IMR-90 (cell line): ENCODE measurements around the gene HJURP. TPM values are rescaled to one million over a fixed set of nuclear protein-coding genes. Genes with fewer than 3 reads are reported as not detected.

Experiments used
- ATAC-seq: fragments of 200-7000 bp; cut with Tn5 transposase; 2 replicates; pipeline ENCODE4 v1.9.1; 2020; ENCODE audit warnings: low read depth, mild to moderate bottlenecking, moderate library complexity
- BruUV-seq: library from RNA; stranded (reverse); fragments of 400-500 nt; replicated peaks from 2 replicates; lab custom pipeline; 2021; lab: Mats Ljungman, UMichigan
- CTCF ChIA-PET: fragments of 300-600 bp; formaldehyde crosslinking; extraction: SDS; loops from one replicate; lab custom pipeline; 2021; ENCODE audit warnings: antibody characterized with exemption; lab: Yijun Ruan, JAX
- POLR2A ChIA-PET: fragments of 300-600 bp; sonication (Branson Sonifier 250); formaldehyde crosslinking; loops from one replicate; lab custom pipeline; 2022; ENCODE audit warnings: antibody characterized with exemption; ENCODE audit not compliant: unreplicated experiment; lab: Charles Lee
- DNase-seq: peaks from one replicate; pipeline ENCODE4 v3.0.0; 2013
- H2AFZ ChIP-seq: replicated peaks from 2 replicates; pipeline ENCODE3; 2013; ENCODE audit warnings: low read length, mild to moderate bottlenecking; ENCODE audit not compliant: poor library complexity
- H2AK5ac ChIP-seq: 2 replicates; pipeline ENCODE4 v1.6.1; 2013; ENCODE audit warnings: low read depth, low read length, inconsistent platforms
- H2AK9ac ChIP-seq: replicated peaks from 2 replicates; pipeline ENCODE3; 2013; ENCODE audit warnings: mild to moderate bottlenecking, low read depth, low read length, moderate library complexity; ENCODE audit not compliant: poor library complexity
- H2BK120ac ChIP-seq: 2 replicates; pipeline ENCODE4 v1.6.1; 2013; ENCODE audit warnings: low read depth, low read length, inconsistent platforms
- H2BK15ac ChIP-seq: 3 replicates; pipeline ENCODE4 v1.6.1; 2013; ENCODE audit warnings: low read depth, low read length, inconsistent platforms
- H2BK20ac ChIP-seq: 2 replicates; pipeline ENCODE4 v1.6.1; 2013; ENCODE audit warnings: low read depth, mild to moderate bottlenecking, inconsistent platforms, low read length, moderate library complexity
- H2BK5ac ChIP-seq: 2 replicates; pipeline ENCODE4 v1.6.1; 2013; ENCODE audit warnings: mild to moderate bottlenecking, low read depth, low read length, inconsistent platforms; ENCODE audit not compliant: poor library complexity, severe bottlenecking
- H3K14ac ChIP-seq: replicated peaks from 2 replicates; pipeline ENCODE4 v1.6.1; 2013; ENCODE audit warnings: low read depth, low read length, inconsistent platforms
- H3K18ac ChIP-seq: 2 replicates; pipeline ENCODE4 v1.6.1; 2013; ENCODE audit warnings: low read depth, low read length, control low read depth
- H3K23ac ChIP-seq: 2 replicates; pipeline ENCODE4 v1.6.1; 2013; ENCODE audit warnings: low read depth, low read length, inconsistent platforms
- H3K27ac ChIP-seq: 2 replicates; pipeline ENCODE4 v1.5.1; 2013; ENCODE audit warnings: mild to moderate bottlenecking, control low read depth, low read length; ENCODE audit not compliant: insufficient read depth
- H3K27me3 ChIP-seq: 2 replicates; pipeline ENCODE4 v1.6.1; 2013; ENCODE audit warnings: low read length; ENCODE audit not compliant: control insufficient read depth, insufficient read depth
- H3K36me3 ChIP-seq: 2 replicates; pipeline ENCODE4 v1.6.1; 2013; ENCODE audit warnings: low read length, mixed read lengths; ENCODE audit not compliant: control insufficient read depth, insufficient read depth
- H3K4ac ChIP-seq: 2 replicates; pipeline ENCODE4 v1.6.1; 2013; ENCODE audit warnings: low read depth, low read length, inconsistent platforms
- H3K4me1 ChIP-seq: 2 replicates; pipeline ENCODE4 v1.6.1; 2013; ENCODE audit warnings: low read length, mixed read lengths; ENCODE audit not compliant: control insufficient read depth, insufficient read depth
- H3K4me2 ChIP-seq: 2 replicates; pipeline ENCODE4 v1.6.1; 2013; ENCODE audit warnings: low read depth, mild to moderate bottlenecking, control low read depth, low read length, moderate library complexity
- H3K4me3 ChIP-seq: 2 replicates; pipeline ENCODE4 v1.5.1; 2013; ENCODE audit warnings: low read depth, mild to moderate bottlenecking, control low read depth, low read length, moderate library complexity; ENCODE audit not compliant: insufficient read depth
- H3K56ac ChIP-seq: 2 replicates; pipeline ENCODE4 v1.6.1; 2013; ENCODE audit warnings: low read length, inconsistent platforms; ENCODE audit not compliant: insufficient read depth; ENCODE audit errors: extremely low read depth
- H3K79me1 ChIP-seq, 2 experiments: 2 replicates each; pipeline ENCODE4 v1.6.1; 2013; ENCODE audit warnings: low read length in 2 of 2, inconsistent platforms in 1 of 2, low read depth in 1 of 2
- H3K9ac ChIP-seq: 2 replicates; pipeline ENCODE4 v1.6.1; 2013; ENCODE audit warnings: low read depth, low read length, control low read depth
- H3K9me1 ChIP-seq: 2 replicates; pipeline ENCODE4 v1.6.1; 2013; ENCODE audit warnings: low read length, inconsistent platforms; ENCODE audit not compliant: insufficient read depth
- H3K9me3 ChIP-seq: 2 replicates; pipeline ENCODE4 v1.6.1; 2013; ENCODE audit warnings: low read length; ENCODE audit not compliant: control insufficient read depth, insufficient read depth
- H4K20me1 ChIP-seq: 2 replicates; pipeline ENCODE4 v1.6.1; 2013; ENCODE audit warnings: low read length, inconsistent platforms; ENCODE audit not compliant: insufficient read depth
- H4K5ac ChIP-seq: 2 replicates; pipeline ENCODE4 v1.6.1; 2013; ENCODE audit warnings: mild to moderate bottlenecking, low read depth, low read length, control low read depth
- H4K8ac ChIP-seq, 2 experiments: 2 replicates each; pipeline ENCODE4 v1.6.1; 2013; ENCODE audit warnings: low read depth in 2 of 2, low read length in 2 of 2, control low read depth in 1 of 2, inconsistent platforms in 1 of 2
- H4K91ac ChIP-seq: 2 replicates; pipeline ENCODE4 v1.6.1; 2013; ENCODE audit warnings: low read depth, low read length, inconsistent platforms; ENCODE audit not compliant: insufficient read depth
- BHLHE40 ChIP-seq: fragments of 150-350 bp; IDR thresholded peaks from 2 replicates; pipeline ENCODE4 v1.6.1; 2016; ENCODE audit warnings: mild to moderate bottlenecking, low read depth, low read length
- CEBPB ChIP-seq: IDR thresholded peaks from 2 replicates; pipeline ENCODE4 v1.6.1; 2012; ENCODE audit warnings: low read depth, low read length, improper control_type of control experiment
- CHD1 ChIP-seq: IDR thresholded peaks from 2 replicates; pipeline ENCODE4 v1.6.1; 2012; ENCODE audit warnings: low read depth, low read length, improper control_type of control experiment
- ELK1 ChIP-seq: fragments of 150-350 bp; IDR thresholded peaks from 2 replicates; pipeline ENCODE4 v1.6.1; 2016; ENCODE audit warnings: low read depth, mild to moderate bottlenecking, low read length, moderate library complexity, borderline replicate concordance
- FOS ChIP-seq: fragments of 150-350 bp; IDR thresholded peaks from 2 replicates; pipeline ENCODE4 v1.6.1; 2016; ENCODE audit warnings: low read depth, low read length
- MAFK ChIP-seq: IDR thresholded peaks from 2 replicates; pipeline ENCODE4 v1.6.1; 2012; ENCODE audit warnings: low read depth, low read length, improper control_type of control experiment
- MAZ ChIP-seq: IDR thresholded peaks from 2 replicates; pipeline ENCODE4 v1.6.1; 2012; ENCODE audit warnings: low read depth, mild to moderate bottlenecking, low read length, improper control_type of control experiment, moderate library complexity, borderline replicate concordance
- NFE2L2 ChIP-seq: fragments of 150-350 bp; IDR thresholded peaks from 2 replicates; pipeline ENCODE4 v1.6.1; 2016; ENCODE audit warnings: low read depth, mild to moderate bottlenecking, low read length
- POLR2A ChIP-seq: IDR thresholded peaks from 2 replicates; pipeline ENCODE4 v1.6.1; 2012; ENCODE audit warnings: mild to moderate bottlenecking, low read depth, low read length
- RCOR1 ChIP-seq: IDR thresholded peaks from 2 replicates; pipeline ENCODE4 v1.6.1; 2012; ENCODE audit warnings: mild to moderate bottlenecking, low read length, improper control_type of control experiment; ENCODE audit not compliant: insufficient replicate concordance
- USF2 ChIP-seq: fragments of 150-350 bp; IDR thresholded peaks from 2 replicates; pipeline ENCODE4 v1.6.1; 2017; ENCODE audit warnings: mild to moderate bottlenecking, antibody characterized with exemption, low read length, low read depth
- WGBS, 2 experiments: methylation state at CpG; one replicate each; pipeline versions ENCODE4 v1.1.5 to v1.1.7; 2013; ENCODE audit warnings: missing lambda C conversion rate in 2 of 2; ENCODE audit not compliant: insufficient read length in 1 of 2; ENCODE audit errors: extremely low coverage in 2 of 2; 5-methylcytosine and 5-hydroxymethylcytosine counted together
- dilution Hi-C: fragments of 300-500 bp; cut with HindIII; formaldehyde crosslinking; loops from one replicate; pipeline ENCODE4 v1.14.3; 2018; ENCODE audit warnings: low sequenced_read_pairs; ENCODE audit not compliant: unreplicated experiment
- in situ Hi-C: fragments of 300-500 bp; cut with MboI; formaldehyde crosslinking; loops from 3 replicates; pipeline ENCODE4 v1.14.3; 2019; ENCODE audit warnings: low sequenced_read_pairs, inconsistent platforms, mixed read lengths
- intact Hi-C: fragments of 100-400 bp; cut with micrococcal nuclease; formaldehyde crosslinking; loops from 2 replicates; pipeline ENCODE4 v1.10.0; 2022
- polyA plus RNA-seq, 3 experiments: library from polyadenylated mRNA; depleted of rRNA; stranded (reverse); fragments of >200 nt; gene quantifications; 2 replicates each; pipeline ENCODE4 v1.2.3, GENCODE V29; 2012; ENCODE audit warnings: low replicate concordance in 1 of 3
- total RNA-seq: library from RNA; depleted of rRNA; stranded (reverse); fragments of >200 nt; gene quantifications from 2 replicates; pipeline ENCODE4 v1.2.3, GENCODE V29; 2012

The HJURP gene
- total and polyA plus RNA-seq, 2 of the 4 experiments (the other 2 are of a cell fraction): 22.6 to 26.5 TPM

- intact Hi-C loops (no loop called here), in situ Hi-C loops (loop anchor here (25.0 kb wide), 1 partner anchor 377 kb away; no protein-coding TSS in a partner anchor), dilution Hi-C loops (no loop called here)
- Histone ChIP-seq H3K56ac (no peak overlapping the region), H3K4me1 (peaks cover 2% of the 10 kb centered on the region; the same call in 1 of the 2 replicates), H2BK15ac (no peak overlapping the region), H3K9me3 (no peaks in the 10 kb centered on the region), H4K91ac (no peak overlapping the region), H3K9me1 (peaks cover 7% of the 10 kb centered on the region), H3K4me3 (no peak overlapping the region), H3K36me3 (peaks cover 20% of the 10 kb centered on the region), H3K9ac (no peak overlapping the region), H3K23ac (no peak overlapping the region), H2AK9ac (no peak overlapping the region), H3K4me2 (no peak overlapping the region), H4K8ac (no peak overlapping the region), H3K18ac (no peak overlapping the region), H2BK20ac (no peak overlapping the region), H2AK5ac (no peak overlapping the region), H2BK120ac (no peak overlapping the region), H3K14ac (no peak overlapping the region), H3K4ac (no peak overlapping the region), H3K27ac (no peak overlapping the region), H3K27me3 (no peaks in the 10 kb centered on the region), H4K20me1 (peaks cover 27% of the 10 kb centered on the region), H4K5ac (no peak overlapping the region), H3K79me1 (peaks cover 52 to 66% of the 10 kb centered on the region in 2 experiments), H2BK5ac (no peak overlapping the region), H2AFZ (peak overlapping the region; percentile 27)
- no peak for TF ChIP-seq USF2
- TF ChIP-seq FOS: no peak
- no peak for TF ChIP-seq CHD1
- TF ChIP-seq CEBPB: no peak
- TF ChIP-seq RCOR1: no peak
- TF ChIP-seq ELK1: no peak
- no peak for TF ChIP-seq MAFK
- TF ChIP-seq MAZ: no peak
- no peak for TF ChIP-seq BHLHE40
- no peak for TF ChIP-seq POLR2A
- no peak for TF ChIP-seq NFE2L2
- no peak for ATAC-seq
- 95% methylated on average over 5 of the region's 10 CpGs; no CpG with 5 or more reads in 1 of the 2 experiments for WGBS, 2 experiments
- DNase-seq: no peak
- no TSS peak for BruUV-seq
- ChIA-PET CTCF (no interaction called here), POLR2A (interaction anchor here (0.6 kb wide), 1 partner anchor 583 kb away, joined by 3 read pairs; no protein-coding TSS in a partner anchor)
Observed at GRCh38 chr2:233839447-233839820, 14.9 kb downstream of the HJURP start.
